ENCODE results near the gene DCX. TPM values are rescaled to one million over a fixed set of nuclear protein-coding genes. Genes with fewer than 3 reads are reported as not detected.

Gene DCX
- total and polyA plus RNA-seq, 8 donors = 0.03 to 0.43 (median 0.21) TPM; not detected in 1

DNA sequence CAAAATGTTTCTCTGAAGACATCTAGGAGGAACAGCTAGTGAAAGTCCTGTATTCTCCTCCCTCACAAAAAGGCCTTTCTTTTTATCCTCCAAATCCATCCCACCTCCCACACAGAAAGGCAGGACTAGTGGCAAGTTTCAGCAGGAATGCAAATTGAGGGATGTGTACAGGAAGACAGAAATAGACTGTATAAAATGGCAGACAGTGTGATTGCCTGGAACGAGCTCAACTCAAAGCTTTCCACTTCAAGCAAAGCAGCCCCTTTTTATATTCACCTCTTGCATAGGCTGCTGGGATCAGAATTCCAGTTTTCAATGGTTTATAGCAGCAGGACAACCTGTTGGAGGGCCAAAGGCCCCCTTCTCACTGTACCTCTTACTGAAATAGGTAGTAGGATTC lies 57.5 kb downstream of the DCX start:
- Histone ChIP-seq H3K4me3 (no peak overlapping the region), H3K36me3 (no peaks in the 10 kb centered on the region), H3K27ac (no peak overlapping the region), H3K4me1 (no peaks in the 10 kb centered on the region), H3K27me3 (peaks cover 0 to 16% (median 0%) of the 10 kb centered on the region in 4 donors), H3K9me3 (no peaks in the 10 kb centered on the region)
- no peak for FAIRE-seq
- ATAC-seq = no peak
- 71 to 86% methylated on average over 1 of the region's 1 CpG for WGBS, 2 donors
- intact Hi-C loops (cut with DNase I) = no loop called here
- TF ChIP-seq, protein P1, sequence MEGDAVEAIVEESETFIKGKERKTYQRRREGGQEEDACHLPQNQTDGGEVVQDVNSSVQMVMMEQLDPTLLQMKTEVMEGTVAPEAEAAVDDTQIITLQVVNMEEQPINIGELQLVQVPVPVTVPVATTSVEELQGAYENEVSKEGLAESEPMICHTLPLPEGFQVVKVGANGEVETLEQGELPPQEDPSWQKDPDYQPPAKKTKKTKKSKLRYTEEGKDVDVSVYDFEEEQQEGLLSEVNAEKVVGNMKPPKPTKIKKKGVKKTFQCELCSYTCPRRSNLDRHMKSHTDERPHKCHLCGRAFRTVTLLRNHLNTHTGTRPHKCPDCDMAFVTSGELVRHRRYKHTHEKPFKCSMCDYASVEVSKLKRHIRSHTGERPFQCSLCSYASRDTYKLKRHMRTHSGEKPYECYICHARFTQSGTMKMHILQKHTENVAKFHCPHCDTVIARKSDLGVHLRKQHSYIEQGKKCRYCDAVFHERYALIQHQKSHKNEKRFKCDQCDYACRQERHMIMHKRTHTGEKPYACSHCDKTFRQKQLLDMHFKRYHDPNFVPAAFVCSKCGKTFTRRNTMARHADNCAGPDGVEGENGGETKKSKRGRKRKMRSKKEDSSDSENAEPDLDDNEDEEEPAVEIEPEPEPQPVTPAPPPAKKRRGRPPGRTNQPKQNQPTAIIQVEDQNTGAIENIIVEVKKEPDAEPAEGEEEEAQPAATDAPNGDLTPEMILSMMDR (IDR thresholded peaks at IDR 0.05) = no peak
- no peak for DNase-seq

DNA sequence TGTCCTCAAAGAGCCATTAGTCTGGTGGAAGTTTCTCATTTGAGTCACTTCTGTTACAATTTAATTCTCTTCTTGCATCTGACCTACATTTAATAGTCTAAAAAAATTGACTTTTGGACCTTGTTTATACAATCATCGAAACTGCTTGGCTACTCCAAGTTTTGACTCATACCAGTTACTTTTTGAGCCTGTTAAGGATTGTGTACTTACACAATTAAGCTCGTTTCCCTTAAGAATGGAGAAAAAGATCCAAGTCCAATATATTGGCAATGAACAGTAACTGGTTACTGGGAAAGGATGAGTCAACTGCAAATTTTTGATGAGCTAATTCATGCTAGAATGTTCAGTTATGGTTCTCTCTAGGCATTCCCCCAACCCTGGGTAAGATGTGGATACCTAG lies 58.2 kb downstream of the DCX start:
- Histone ChIP-seq H3K9me3 (no peaks in the 10 kb centered on the region), H3K27me3 (peaks cover 0 to 15% (median 0%) of the 10 kb centered on the region in 4 donors), H3K27ac (no peak overlapping the region), H3K4me1 (no peaks in the 10 kb centered on the region), H3K4me3 (no peak overlapping the region), H3K36me3 (no peaks in the 10 kb centered on the region)
- DNase-seq (no peak), FAIRE-seq (peak; percentile 17), ATAC-seq (peak in 2 of 4 donors; percentile 12 to 60)
- intact Hi-C loops (cut with DNase I) = no loop called here
- TF ChIP-seq, protein P1 (IDR thresholded peaks at IDR 0.05) = no peak
- WGBS, 2 donors = 41 to 61% methylated on average over 2 of the region's 2 CpGs

DNA sequence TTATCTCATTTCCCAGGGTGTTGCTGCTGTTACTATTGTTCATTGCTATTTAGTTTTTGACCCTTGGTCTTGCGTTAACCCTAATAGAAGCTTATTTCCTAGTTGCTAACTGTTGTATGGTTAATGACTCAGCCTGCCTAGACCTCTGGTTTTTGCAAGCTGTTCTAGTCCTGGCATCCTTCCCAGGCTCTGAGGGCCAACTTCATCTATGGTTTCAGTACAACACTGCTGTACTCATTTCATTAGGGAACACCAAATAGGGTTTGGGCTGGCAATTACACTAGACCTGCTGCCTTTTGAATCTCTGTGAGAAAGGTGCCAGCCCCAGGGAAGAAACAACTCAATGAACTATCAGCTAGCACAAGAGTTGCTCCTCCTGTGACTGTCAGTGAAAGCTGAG lies 59.6 kb downstream of the DCX start:
- Histone ChIP-seq H3K4me1 (no peaks in the 10 kb centered on the region), H3K9me3 (no peaks in the 10 kb centered on the region), H3K4me3 (no peak overlapping the region), H3K27ac (no peak overlapping the region), H3K36me3 (no peaks in the 10 kb centered on the region), H3K27me3 (peaks cover 0 to 8% (median 0%) of the 10 kb centered on the region in 4 donors)
- FAIRE-seq = peak; percentile 20
- peak in 3 of 4 donors; percentile 63 to 82 (median 69) for ATAC-seq
- TF ChIP-seq, protein P1 (IDR thresholded peaks at IDR 0.05) = no peak
- intact Hi-C loops (cut with DNase I) = no loop called here
- DNase-seq = peak in 3 of 6 donors; percentile 5 to 29 (median 20)
- 54 to 87% methylated on average over 1 of the region's 1 CpG for WGBS, 2 donors

DNA sequence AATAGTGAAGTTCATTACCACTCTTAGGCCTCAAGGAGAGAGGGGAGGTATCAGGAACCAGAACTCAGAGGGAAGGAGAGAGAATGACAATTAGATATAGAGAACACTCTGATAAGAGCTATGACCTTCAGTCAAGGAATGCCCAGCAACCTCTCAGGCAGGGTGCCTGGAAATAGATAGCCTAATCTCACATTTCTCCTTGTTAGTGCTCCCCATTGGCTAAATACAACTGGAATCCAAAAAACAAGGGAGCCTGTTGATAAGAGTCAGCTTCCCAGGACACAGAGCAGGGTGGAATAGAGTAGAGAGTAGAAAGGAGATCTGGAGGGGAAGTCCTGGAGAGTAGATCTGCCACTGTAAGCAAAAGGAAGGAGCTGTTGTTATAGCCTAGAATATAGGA lies 62.1 kb downstream of the DCX start:
- H3K36me3 ChIP-seq = no peaks in the 10 kb centered on the region
- no peak overlapping the region for H3K27ac ChIP-seq
- intact Hi-C loops (cut with DNase I) = no loop called here
- TF ChIP-seq, protein P1 (IDR thresholded peaks at IDR 0.05) = no peak
- DNase-seq (no peak), FAIRE-seq (no peak), ATAC-seq (peak in 1 of 4 donors; percentile 9)
- H3K4me3 ChIP-seq = no peak overlapping the region
- no peaks in the 10 kb centered on the region for H3K4me1 ChIP-seq
- no peaks in the 10 kb centered on the region for H3K27me3 ChIP-seq
- H3K9me3 ChIP-seq = no peaks in the 10 kb centered on the region

DNA sequence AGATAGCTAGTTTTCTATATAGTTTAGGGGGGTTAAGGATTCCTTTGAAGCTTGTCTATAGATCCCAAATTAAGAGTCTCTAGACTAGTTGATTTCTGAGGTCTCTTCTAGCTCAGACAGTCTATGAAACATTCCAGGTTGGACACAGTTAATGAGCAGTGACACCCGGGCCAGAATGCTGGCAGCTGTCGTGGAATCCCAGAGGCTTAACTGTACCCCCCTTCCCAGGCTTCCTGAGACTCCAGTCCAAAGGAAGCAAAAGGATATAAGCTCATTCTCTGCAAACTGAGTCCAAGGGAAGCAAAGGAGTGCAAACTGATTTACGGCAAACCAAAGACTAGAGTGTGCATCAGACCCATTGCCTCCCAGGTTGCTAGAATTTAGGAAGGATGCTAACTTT lies 62.9 kb downstream of the DCX start:
- 43 to 47% methylated on average over 3 of the region's 3 CpGs for WGBS, 2 donors
- DNase-seq (no peak), FAIRE-seq (no peak), ATAC-seq (no peak)
- no peak overlapping the region for H3K27ac ChIP-seq
- no peak overlapping the region for H3K4me3 ChIP-seq
- H3K36me3 ChIP-seq = no peaks in the 10 kb centered on the region
- H3K4me1 ChIP-seq = no peaks in the 10 kb centered on the region
- H3K9me3 ChIP-seq = no peaks in the 10 kb centered on the region
- intact Hi-C loops (cut with DNase I) = no loop called here
- TF ChIP-seq, protein P1 (IDR thresholded peaks at IDR 0.05) = no peak
- H3K27me3 ChIP-seq = no peaks in the 10 kb centered on the region

Data from pancreas (tissue), 10 donors.